ENCODE data around the gene CCN6.
"Not testable (repeated sequence)": the region's sequence is repeated elsewhere in the genome, so short reads cannot be mapped to it uniquely, and the experiment has no call there.

CCN6 gene

GRCh38 chr6:112049996-112050395 lies 3.9 kb upstream of the CCN6 start:
- DNase-seq (ENCODE audit: low read depth in 2 of 2) = no peak

GRCh38 chr6:112050429-112050828 lies 3.5 kb upstream of the CCN6 start:
- no peak for DNase-seq (ENCODE audit: low read depth in 2 of 2)

DNA sequence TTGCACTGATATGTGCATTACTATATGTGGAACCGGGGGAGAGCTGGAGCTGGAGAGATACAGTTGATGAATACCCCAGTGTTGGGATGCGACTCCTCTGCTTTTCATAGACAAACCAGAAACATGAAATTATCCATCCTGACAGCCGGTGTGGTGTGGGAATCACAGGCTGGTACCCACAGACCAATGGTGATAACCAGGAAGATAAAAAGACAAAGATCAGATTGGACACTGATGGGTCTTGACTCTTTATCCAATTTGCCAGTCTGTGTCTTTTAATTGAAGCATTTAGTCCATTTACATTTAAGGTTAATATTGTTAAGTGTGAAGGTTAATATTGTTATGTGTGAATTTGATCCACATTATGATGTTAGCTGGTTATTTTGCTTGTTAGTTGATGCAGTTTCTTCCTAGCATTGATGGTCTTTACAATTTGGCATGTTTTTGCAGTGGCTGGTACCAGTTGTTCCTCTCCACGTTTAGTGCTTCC lies 2.6 kb upstream of the CCN6 start:
- not testable (repeated sequence) for DNase-seq (ENCODE audit: low read depth in 2 of 2)

GRCh38 chr6:112054555-112055190 lies 769 bp downstream of the CCN6 start:
- DNase-seq (ENCODE audit: low read depth in 2 of 2) = no peak

DNA sequence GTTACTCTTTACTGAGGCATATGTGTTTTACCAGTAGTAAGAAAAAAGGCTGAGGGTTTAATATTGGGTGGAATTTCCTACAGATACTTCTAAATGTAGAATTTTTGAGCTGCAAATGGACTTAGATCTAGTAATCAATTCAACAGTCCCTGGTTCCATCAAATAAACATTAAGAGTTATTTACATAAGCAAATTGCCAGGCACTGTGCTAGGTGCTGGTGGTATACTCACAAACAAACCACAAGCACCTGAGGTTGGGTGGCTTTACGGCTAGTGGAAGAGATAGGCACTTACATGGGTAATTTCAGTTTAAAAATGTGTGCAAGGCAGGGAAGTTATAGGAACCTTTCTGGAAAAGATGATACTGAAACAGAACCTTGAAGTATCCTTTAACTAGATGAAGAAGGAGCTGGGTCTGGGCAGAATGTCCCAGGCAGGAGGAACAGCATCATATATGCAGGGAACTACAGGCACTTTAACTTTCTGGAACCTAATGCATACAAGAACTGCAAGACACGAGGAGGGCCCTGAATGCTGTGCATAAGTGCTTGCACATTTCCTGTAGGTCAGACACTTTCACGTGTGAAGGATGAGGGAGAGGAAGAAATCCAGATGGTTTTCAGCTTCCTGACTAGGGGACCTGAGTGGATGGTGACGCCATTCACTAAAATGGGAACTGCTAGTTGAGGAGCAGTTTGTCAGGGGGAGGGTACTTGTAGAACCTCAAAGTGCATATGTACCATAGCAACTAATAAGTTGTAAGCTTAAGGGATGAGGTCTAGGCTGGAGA lies 4.5 kb downstream of the CCN6 start:
- DNase-seq (ENCODE audit: low read depth in 2 of 2) = no peak

DNA sequence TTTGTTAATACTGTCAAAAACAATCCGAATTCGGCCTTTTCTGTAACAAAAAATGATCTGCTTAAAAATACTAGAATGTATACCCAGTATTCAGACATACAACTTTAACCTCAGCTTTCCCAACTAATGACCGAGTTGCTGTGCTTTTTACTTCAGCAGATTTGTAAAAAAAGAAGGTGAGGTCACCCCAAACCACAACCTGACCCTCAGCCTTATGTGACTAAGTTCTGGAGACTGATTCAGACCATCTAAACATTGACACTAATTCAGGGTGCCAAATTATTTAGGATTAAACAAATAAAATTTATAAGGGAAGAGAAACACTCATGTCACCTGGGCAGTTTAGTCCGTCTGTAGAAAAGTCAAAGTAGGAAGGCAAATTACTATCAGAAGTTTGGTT lies 7.7 kb downstream of the CCN6 start:
- DNase-seq (ENCODE audit: low read depth in 2 of 2) = no peak

GRCh38 chr6:112062966-112063365 lies 9.1 kb downstream of the CCN6 start:
- DNase-seq (ENCODE audit: low read depth in 2 of 2) = no peak

GRCh38 chr6:112065426-112065986 lies 11.6 kb downstream of the CCN6 start:
- no peak for DNase-seq (ENCODE audit: low read depth in 2 of 2)

DNA sequence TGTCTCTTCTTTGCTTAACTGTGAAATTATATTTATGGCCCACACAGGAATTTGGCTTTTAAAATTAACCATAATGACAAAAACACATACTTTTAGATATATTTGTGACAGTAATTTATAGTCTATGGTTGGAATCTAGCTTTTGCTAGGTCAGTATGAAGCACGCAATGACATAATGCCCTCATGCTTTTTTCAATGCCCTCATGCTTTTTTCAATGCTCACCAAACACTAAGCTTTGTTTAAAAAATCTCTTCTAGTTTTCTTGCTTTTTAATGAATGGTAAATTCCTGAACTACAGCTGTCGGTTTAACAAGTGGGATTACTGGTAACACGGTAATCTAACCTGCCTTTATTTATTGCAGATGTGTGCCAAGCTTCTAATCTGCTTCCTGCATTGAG lies 12.7 kb downstream of the CCN6 start:
- DNase-seq (ENCODE audit: low read depth in 2 of 2) = no peak

- no peak for DNase-seq (ENCODE audit: low read depth in 2 of 2)
These were observed 27.7 kb downstream of the CCN6 start for GRCh38 chr6:112081569-112081968.

- DNase-seq (ENCODE audit: low read depth in 2 of 2) = no peak
These were observed 31.6 kb downstream of the CCN6 start for GRCh38 chr6:112085286-112086065.

DNA sequence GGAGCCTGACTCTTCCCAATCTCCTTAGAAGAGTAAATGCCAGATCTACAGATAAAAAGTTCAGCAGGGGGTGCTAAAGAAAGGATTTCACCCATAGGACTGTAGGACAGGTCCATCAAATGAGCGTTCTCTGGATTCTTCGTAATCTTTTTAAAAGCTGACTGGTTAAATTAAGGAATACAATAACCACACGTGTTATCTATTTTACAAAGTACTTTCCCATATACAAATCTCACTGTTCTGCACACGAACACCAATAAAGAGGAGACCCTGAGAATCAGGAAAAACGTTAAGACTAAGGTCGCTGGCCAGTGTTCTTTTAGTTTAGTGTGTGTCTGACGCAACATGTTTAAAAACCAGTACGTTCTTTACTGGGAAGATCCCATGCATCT lies 32.8 kb downstream of the CCN6 start:
- no peak for DNase-seq (ENCODE audit: low read depth in 2 of 2)

- DNase-seq (ENCODE audit: low read depth in 2 of 2) = peak; percentile 70 to 79
These were observed 33.4 kb downstream of the CCN6 start, which contains the start of the genes FAM229B and TUBE1 for GRCh38 chr6:112087136-112087911. TSS of gene FAM229B (plus strand) at chr6:112087591. CDS start at chr6:112099284, 11,693 bp downstream. TSS of gene TUBE1 (minus strand) at chr6:112087482. CDS start at chr6:112087434, 48 bp downstream.

DNA sequence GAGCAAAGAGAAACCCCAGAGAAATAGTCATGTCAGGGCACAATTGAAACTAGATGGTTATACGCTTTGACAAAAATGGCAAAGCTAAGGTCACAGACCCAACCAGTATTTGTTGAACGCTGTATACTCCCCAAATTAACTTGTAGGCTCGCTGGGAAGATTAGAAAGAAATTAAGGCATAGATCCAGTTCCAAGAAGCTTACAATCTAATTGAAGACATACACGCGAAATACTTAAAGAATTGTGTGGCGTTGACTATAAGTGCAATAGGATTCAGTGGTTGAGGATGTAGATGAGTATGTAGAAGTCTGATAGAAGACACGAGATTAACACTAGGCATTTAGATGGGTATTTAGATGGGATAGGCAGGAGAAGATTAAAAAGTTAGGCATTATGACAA lies 34.0 kb downstream of the CCN6 start:
- no peak for DNase-seq (ENCODE audit: low read depth in 2 of 2)

GRCh38 chr6:112096901-112097300 lies 43.0 kb downstream of the CCN6 start:
- no peak for DNase-seq (ENCODE audit: low read depth in 2 of 2)

DNA sequence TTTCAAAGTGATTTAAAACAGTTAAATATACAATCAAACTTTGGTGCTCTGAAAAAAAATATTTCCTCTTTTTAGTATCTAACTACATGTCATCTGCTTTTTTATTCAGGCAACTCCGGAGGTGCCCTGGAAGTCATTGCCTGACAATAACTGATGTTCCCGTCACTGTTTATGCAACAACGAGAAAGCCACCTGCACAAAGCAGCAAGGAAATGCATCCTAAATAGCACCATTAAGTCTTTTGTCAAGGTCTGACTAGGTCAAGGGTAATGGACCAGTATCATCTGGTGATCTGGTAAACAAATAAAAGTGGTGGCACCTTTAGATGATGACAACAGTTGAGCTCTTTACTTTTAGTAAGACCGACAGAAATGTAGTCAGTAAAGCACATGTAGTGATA lies 46.7 kb downstream of the CCN6 start:
- no peak for DNase-seq (ENCODE audit: low read depth in 2 of 2)

- not testable (repeated sequence) for DNase-seq (ENCODE audit: low read depth in 2 of 2)
These were observed 52.1 kb downstream of the CCN6 start for GRCh38 chr6:112106026-112106425.

DNA sequence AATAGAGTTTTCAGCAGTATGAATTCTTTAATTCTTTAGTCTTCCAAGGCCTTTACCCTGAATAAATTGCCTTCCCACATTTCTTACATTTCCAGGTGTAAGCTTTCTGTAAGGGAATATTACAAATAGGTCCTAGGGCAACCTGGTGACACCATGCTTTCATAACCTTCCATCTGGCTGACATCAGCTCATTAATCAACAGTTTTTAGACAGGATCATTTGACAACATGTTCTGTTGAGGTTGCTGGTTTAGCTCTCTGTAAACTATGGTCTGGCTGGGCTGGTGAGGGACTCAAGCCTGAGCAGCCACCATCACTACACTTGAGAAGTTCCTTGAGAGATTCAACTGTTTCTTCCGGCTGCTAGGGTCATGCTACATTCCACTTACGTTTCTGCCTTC lies 52.7 kb downstream of the CCN6 start:
- no peak for DNase-seq (ENCODE audit: low read depth in 2 of 2)

DNA sequence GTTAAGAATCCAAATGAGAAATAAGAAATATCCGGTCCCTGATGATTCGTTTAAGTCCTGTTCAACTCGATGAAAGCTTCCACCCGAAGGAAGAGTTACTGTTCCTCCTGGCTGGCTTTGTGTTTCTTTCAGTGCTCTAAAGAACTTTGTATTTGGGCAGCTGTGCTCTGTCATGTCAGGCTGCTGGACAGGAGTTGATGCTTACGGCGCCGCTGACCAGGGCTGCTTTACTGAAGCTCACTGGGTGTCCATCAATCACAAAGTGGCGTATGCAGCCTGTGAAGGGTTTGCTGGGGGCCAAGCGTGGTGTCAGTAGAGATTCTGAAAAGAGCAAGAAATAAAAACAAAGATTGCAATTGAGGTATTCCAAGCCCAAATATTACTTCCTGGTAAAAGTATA lies 55.4 kb downstream of the CCN6 start:
- DNase-seq (ENCODE audit: low read depth in 2 of 2) = no peak

DNA sequence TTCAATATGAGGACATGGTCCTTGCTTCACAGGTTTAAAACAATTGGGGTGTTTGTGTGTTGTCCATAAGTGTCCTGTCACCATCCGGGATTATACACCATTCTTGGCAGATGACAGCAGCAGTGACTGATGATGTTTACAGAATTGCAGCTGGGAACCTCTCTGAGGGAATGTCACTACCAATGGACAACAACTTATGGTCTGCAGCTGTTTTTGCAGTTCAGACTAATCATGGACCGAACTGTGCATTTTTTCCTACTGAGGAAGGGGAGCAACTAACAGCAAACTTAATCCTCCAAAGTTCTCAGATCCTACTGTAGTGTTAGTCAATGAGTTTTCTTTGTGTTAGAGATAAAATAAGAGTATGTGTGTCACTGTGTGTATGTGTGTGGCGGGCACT lies 59.5 kb downstream of the CCN6 start:
- no peak for DNase-seq (ENCODE audit: low read depth in 2 of 2)

- no peak for DNase-seq (ENCODE audit: low read depth in 2 of 2)
These were observed 60.0 kb downstream of the CCN6 start for GRCh38 chr6:112113918-112114317.

Data from stimulated activated CD8-positive, alpha-beta memory T cell treated with anti-CD3 and anti-CD28 coated beads, Interleukin-2, amount 100 ng/mL, for 48 hours (primary cell).